ENCODE data around the gene MRPS18A. TPM values are rescaled to one million over a fixed set of nuclear protein-coding genes. Genes with fewer than 3 reads are reported as not detected.
A peak's percentile ranks its signal among the peaks of the same experiment; 100 is the strongest.
"Not testable (repeated sequence)": the region's sequence is repeated elsewhere in the genome, so short reads cannot be mapped to it uniquely, and the experiment has no call there.

Gene MRPS18A
- total RNA-seq, 4 donors from 2014 or later: 42.5 to 56.2 (median 50.9) TPM

- TF ChIP-seq POLR2A (IDR thresholded peaks at IDR 0.05) (no peak), CTCF (IDR thresholded peaks at IDR 0.05) (no peak)
- 71 to 76% methylated on average over 9 of the region's 9 CpGs for WGBS, 2 donors
These were observed 52.8 kb downstream of the MRPS18A start for GRCh38 chr6:43634702-43635303.

GRCh38 chr6:43633002-43633401 is 54.6 kb downstream of the MRPS18A start:
- 89 to 90% methylated on average over 7 of the region's 7 CpGs for WGBS, 2 donors
- intact Hi-C loops (cut with DNase I; ENCODE audit: low total_unique reads); DNase-seq (ENCODE audit: low spot score in 2 of 2); H3K4me3 ChIP-seq (ENCODE audit: low read depth, poor library complexity, severe bottlenecking): not testable (repeated sequence)

More at GRCh38 chr6:43634702-43635303, 52.8 kb downstream of the MRPS18A start:
- no peak for DNase-seq (ENCODE audit: low spot score in 2 of 2)
- intact Hi-C loops (cut with DNase I; ENCODE audit: low total_unique reads): no loop called here
- no peak overlapping the region for H3K4me3 ChIP-seq (ENCODE audit: low read depth, poor library complexity, severe bottlenecking)

- 87 to 96% methylated on average over 1 of the region's 1 CpG for WGBS, 2 donors
- DNase-seq (ENCODE audit: low spot score in 2 of 2): no peak
- intact Hi-C loops (cut with DNase I; ENCODE audit: low total_unique reads): no loop called here
These were observed 56.5 kb downstream of the MRPS18A start for GRCh38 chr6:43630980-43631619.

GRCh38 chr6:43629505-43630300 is 57.9 kb downstream of the MRPS18A start:
- TF ChIP-seq POLR2A (IDR thresholded peaks at IDR 0.05) (no peak), CTCF (IDR thresholded peaks at IDR 0.05) (no peak)
- intact Hi-C loops (cut with DNase I; ENCODE audit: low total_unique reads): no loop called here
- peak overlapping the region; percentile 40 for H3K4me3 ChIP-seq (ENCODE audit: low read depth, poor library complexity, severe bottlenecking)
- peak; percentile 98 to 99 for DNase-seq (ENCODE audit: low spot score in 2 of 2)
- 0% methylated on average over 35 to 39 of the region's 41 CpGs for WGBS, 2 donors

More at GRCh38 chr6:43630980-43631619, 56.5 kb downstream of the MRPS18A start:
- no peak for TF ChIP-seq CTCF (IDR thresholded peaks at IDR 0.05)
- no peak for TF ChIP-seq POLR2A (IDR thresholded peaks at IDR 0.05)
- H3K4me3 ChIP-seq (ENCODE audit: low read depth, poor library complexity, severe bottlenecking): no peak overlapping the region

GRCh38 chr6:43629104-43629504 is 58.5 kb downstream of the MRPS18A start, which contains the start of gene GTPBP2:
TSS of gene GTPBP2 (minus strand) at chr6:43629264. CDS start at chr6:43629162, 102 bp downstream.
- WGBS, 2 donors: 0 to 2% methylated on average over 11 to 35 of the region's 46 CpGs
- intact Hi-C loops (cut with DNase I; ENCODE audit: low total_unique reads): no loop called here
- peak within 1 kb of the TSS; percentile 73 for H3K4me3 ChIP-seq (ENCODE audit: low read depth, poor library complexity, severe bottlenecking)
- DNase-seq (ENCODE audit: low spot score in 2 of 2): peak; percentile 99 to 100
- no peak for TF ChIP-seq CTCF (IDR thresholded peaks at IDR 0.05)

Measured in lower leg skin (tissue), 4 donors.